PC-9 (cell line): ENCODE measurements around the gene NKX2-8. TPM values are rescaled to one million over a fixed set of nuclear protein-coding genes. Genes with fewer than 3 reads are reported as not detected.

Experiments used
- BruUV-seq: library from RNA; stranded (reverse); fragments of 400-500 nt; replicated peaks from 2 replicates; lab custom pipeline; 2021; lab: Mats Ljungman, UMichigan
- CTCF ChIA-PET: fragments of 300-600 bp; sonication (Branson Sonifier 250); formaldehyde crosslinking; loops from one replicate; lab custom pipeline; 2022; ENCODE audit warnings: antibody characterized with exemption; lab: Charles Lee
- POLR2A ChIA-PET: fragments of 300-600 bp; sonication (Branson Sonifier 250); formaldehyde crosslinking; loops from one replicate; lab custom pipeline; 2022; ENCODE audit warnings: antibody characterized with exemption; ENCODE audit not compliant: unreplicated experiment; lab: Charles Lee
- DNase-seq, 2 experiments: peaks; one replicate each; pipeline versions ENCODE4 v3.0.0 to v3.0.0-alpha.2; 2015 to 2022; ENCODE audit warnings: mixed read lengths in 1 of 2
- H2AFZ ChIP-seq: fragments of 200-600 bp; sonication (generic); 2 replicates; pipeline ENCODE4 v1.8.1; 2017; ENCODE audit warnings: antibody characterized with exemption
- H3F3A ChIP-seq: fragments of 200-600 bp; sonication (generic); 2 replicates; pipeline ENCODE4 v1.8.1; 2017; ENCODE audit warnings: antibody characterized with exemption, mild to moderate bottlenecking, low read depth; ENCODE audit not compliant: insufficient read depth
- H3K27ac ChIP-seq: fragments of 200-600 bp; sonication (generic); 2 replicates; pipeline ENCODE4 v1.6.1; 2016; ENCODE audit warnings: mixed run types
- H3K27me3 ChIP-seq: fragments of 200-600 bp; sonication (generic); 2 replicates; pipeline ENCODE4 v1.6.1; 2016; ENCODE audit warnings: low read depth, mixed run types; ENCODE audit not compliant: insufficient read depth
- H3K36me3 ChIP-seq: fragments of 200-600 bp; sonication (generic); 2 replicates; pipeline ENCODE4 v1.6.1; 2016; ENCODE audit warnings: low read depth, mixed run types
- H3K4me1 ChIP-seq: fragments of 200-600 bp; sonication (generic); replicated peaks from 2 replicates; pipeline ENCODE4 v1.6.1; 2016; ENCODE audit warnings: mixed run types; ENCODE audit not compliant: insufficient read depth
- H3K4me2 ChIP-seq: fragments of 200-600 bp; sonication (generic); 2 replicates; pipeline ENCODE4 v1.6.1; 2017; ENCODE audit warnings: mixed run types
- H3K4me3 ChIP-seq: fragments of 200-600 bp; sonication (generic); 2 replicates; pipeline ENCODE4 v1.6.1; 2016; ENCODE audit warnings: mixed run types
- H3K79me2 ChIP-seq: fragments of 200-600 bp; sonication (generic); 2 replicates; pipeline ENCODE4 v1.6.1; 2017; ENCODE audit warnings: low read depth, mixed run types
- H3K9me2 ChIP-seq: fragments of 200-600 bp; sonication (generic); 2 replicates; pipeline ENCODE4 v1.8.1; 2017; ENCODE audit warnings: mild to moderate bottlenecking; ENCODE audit not compliant: insufficient read depth
- H3K9me3 ChIP-seq: fragments of 200-600 bp; sonication (generic); 2 replicates; pipeline ENCODE4 v1.8.1; 2016; ENCODE audit warnings: low read depth; ENCODE audit not compliant: insufficient read depth
- H4K20me1 ChIP-seq: fragments of 200-600 bp; sonication (generic); 2 replicates; pipeline ENCODE4 v1.8.1; 2017; ENCODE audit not compliant: insufficient read depth
- CTCF ChIP-seq: fragments of 200-600 bp; sonication (generic); conservative IDR thresholded peaks from 2 replicates; pipeline ENCODE4 v1.6.1; 2017; ENCODE audit warnings: mixed run types, antibody characterized with exemption, mild to moderate bottlenecking, moderate library complexity
- EZH2 ChIP-seq: fragments of 200-600 bp; sonication (generic); IDR thresholded peaks from 2 replicates; pipeline ENCODE4 v1.8.0; 2017; ENCODE audit warnings: antibody characterized with exemption, low read depth
- intact Hi-C: fragments of 100-400 bp; cut with micrococcal nuclease; formaldehyde crosslinking; loops from one replicate; pipeline ENCODE4 v1.10.0; 2022; ENCODE audit not compliant: unreplicated experiment
- total RNA-seq: library from RNA; stranded (reverse); gene quantifications from 2 replicates; pipeline ENCODE4 v1.2.3, GENCODE V29; 2021

NKX2-8 gene
- total RNA-seq, 1 experiment from 2014 or later: 1.1 TPM

GRCh38 chr14:36591482-36591881 is 9.1 kb upstream of the NKX2-8 start:
- CTCF ChIA-PET: no interaction called here
- Histone ChIP-seq H3K9me2 (no peaks in the 10 kb centered on the region), H3K79me2 (no peaks in the 10 kb centered on the region), H3K4me2 (no peak overlapping the region), H3F3A (no peaks in the 10 kb centered on the region), H2AFZ (no peak overlapping the region), H3K4me3 (no peak overlapping the region), H3K27ac (no peak overlapping the region), H3K4me1 (no peaks in the 10 kb centered on the region), H3K9me3 (no peaks in the 10 kb centered on the region), H3K27me3 (no peaks in the 10 kb centered on the region), H3K36me3 (no peaks in the 10 kb centered on the region), H4K20me1 (no peaks in the 10 kb centered on the region)
- TF ChIP-seq CTCF: no peak
- TF ChIP-seq EZH2: no peak
- POLR2A ChIA-PET: no interaction called here
- no peak for DNase-seq
- intact Hi-C loops: no loop called here
- BruUV-seq: no TSS peak

GRCh38 chr14:36588788-36589187 is 6.4 kb upstream of the NKX2-8 start:
- ChIA-PET CTCF (no interaction called here), POLR2A (no interaction called here)
- Histone ChIP-seq H3K9me3 (no peaks in the 10 kb centered on the region), H3K27ac (no peak overlapping the region), H3F3A (no peaks in the 10 kb centered on the region), H3K36me3 (no peaks in the 10 kb centered on the region), H3K9me2 (no peaks in the 10 kb centered on the region), H3K4me3 (no peak overlapping the region), H3K27me3 (no peaks in the 10 kb centered on the region), H3K79me2 (no peaks in the 10 kb centered on the region), H3K4me2 (no peak overlapping the region), H3K4me1 (no peaks in the 10 kb centered on the region), H2AFZ (no peak overlapping the region), H4K20me1 (no peaks in the 10 kb centered on the region)
- intact Hi-C loops: no loop called here
- BruUV-seq: no TSS peak
- DNase-seq: no peak
- TF ChIP-seq CTCF: no peak
- TF ChIP-seq EZH2: no peak

GRCh38 chr14:36588119-36588518 is 5.7 kb upstream of the NKX2-8 start:
- H2AFZ ChIP-seq: no peak overlapping the region
- H3K9me3 ChIP-seq: no peaks in the 10 kb centered on the region
- no TSS peak for BruUV-seq
- no peaks in the 10 kb centered on the region for H3K79me2 ChIP-seq
- CTCF ChIA-PET: no interaction called here
- no peak overlapping the region for H3K4me2 ChIP-seq
- intact Hi-C loops: no loop called here
- no peak for DNase-seq
- TF ChIP-seq EZH2 (no peak), CTCF (no peak)
- H3K4me1 ChIP-seq: no peaks in the 10 kb centered on the region
- POLR2A ChIA-PET: no interaction called here
- no peaks in the 10 kb centered on the region for H3K36me3 ChIP-seq
- no peaks in the 10 kb centered on the region for H3K27me3 ChIP-seq
- no peaks in the 10 kb centered on the region for H3K9me2 ChIP-seq
- H3K4me3 ChIP-seq: no peak overlapping the region
- H4K20me1 ChIP-seq: no peaks in the 10 kb centered on the region
- H3F3A ChIP-seq: no peaks in the 10 kb centered on the region
- H3K27ac ChIP-seq: no peak overlapping the region
